ENCODE measurements around the gene SERP1. TPM values are rescaled to one million over a fixed set of nuclear protein-coding genes. Genes with fewer than 3 reads are reported as not detected.

The SERP1 gene
- polyA plus RNA-seq, 1 of the 3 experiments (the other 2 are of a cell fraction) = 77.4 TPM

DNA sequence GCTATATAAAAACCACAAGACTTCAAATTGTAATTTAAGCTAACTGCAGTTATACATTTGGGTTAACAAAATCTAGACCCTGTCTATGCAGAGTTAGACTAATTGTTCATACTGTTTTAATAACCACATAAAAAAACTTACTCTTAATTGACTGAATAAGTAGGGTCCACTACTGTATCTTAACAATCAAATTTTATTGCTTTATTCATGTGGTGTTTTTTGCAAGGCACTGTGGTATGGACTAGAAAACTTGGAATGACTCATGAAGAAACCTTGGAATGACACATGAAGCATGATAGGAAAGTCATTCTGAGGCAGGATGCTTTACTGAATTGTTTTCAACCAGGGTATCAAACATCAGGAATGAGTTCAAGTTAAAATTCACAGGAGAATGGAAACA is 2.3 kb downstream of the SERP1 start:
- ChIA-PET CTCF (interaction anchor here (1.6 kb wide), 1 partner anchor 23 kb away, joined by 4 read pairs; no protein-coding TSS in a partner anchor), POLR2A (no interaction called here)
- Histone ChIP-seq H3K4me2 (peak overlapping the region; percentile 88), H3K79me2 (ENCODE audit: insufficient read depth) (peaks cover 75% of the 10 kb centered on the region), H3K27me3 (ENCODE audit: insufficient read depth) (no peaks in the 10 kb centered on the region), H3K27ac (ENCODE audit: low read depth in 2 of 2, low read length in 1 of 2) (peak overlapping the region in 1 of 2 experiments; percentile 95; a peak in 2 of 4 replicates), H3F3A (replicated peaks; ENCODE audit: insufficient read depth) (peaks cover 18% of the 10 kb centered on the region), H2AFZ (ENCODE audit: low read depth) (no peak overlapping the region), H3K4me3 (ENCODE audit: low read depth in 2 of 2, low read length in 1 of 2) (peak overlapping the region; percentile 83 to 87; a peak in 2 of 4 replicates), H4K20me1 (ENCODE audit: insufficient read depth) (peaks cover 40% of the 10 kb centered on the region), H3K9me2 (no peaks in the 10 kb centered on the region), H3K9me3 (no peaks in the 10 kb centered on the region), H3K9ac (peak overlapping the region; percentile 96; the same call in 1 of the 2 replicates), H3K4me1 (ENCODE audit: control insufficient read depth in 1 of 2, insufficient read depth in 2 of 2, low read depth in 1 of 2, low read length in 1 of 2) (peaks cover 5 to 8% of the 10 kb centered on the region in 2 experiments; a peak in 3 of 4 replicates), H3K36me3 (replicated peaks in 1 of 2; ENCODE audit: control insufficient read depth in 1 of 2, insufficient read depth in 2 of 2, low read length in 1 of 2) (peaks cover 33 to 46% of the 10 kb centered on the region in 2 experiments)
- TF ChIP-seq, protein P1, sequence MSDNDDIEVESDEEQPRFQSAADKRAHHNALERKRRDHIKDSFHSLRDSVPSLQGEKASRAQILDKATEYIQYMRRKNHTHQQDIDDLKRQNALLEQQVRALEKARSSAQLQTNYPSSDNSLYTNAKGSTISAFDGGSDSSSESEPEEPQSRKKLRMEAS (IDR thresholded peaks at IDR 0.05; ENCODE audit: low read depth) = peak; percentile 52; the same call in 1 of the 2 replicates
- TF ChIP-seq TCF12 (IDR thresholded peaks at IDR 0.05) (no peak), NFIC (IDR thresholded peaks at IDR 0.05; ENCODE audit: borderline replicate concordance) (no peak), JUND (IDR thresholded peaks at IDR 0.05) (peak; percentile 61), FOSL2 (IDR thresholded peaks at IDR 0.05; ENCODE audit: borderline replicate concordance, low read depth) (peak; percentile 68; the same call in 1 of the 2 replicates)
- TF ChIP-seq, protein P2, sequence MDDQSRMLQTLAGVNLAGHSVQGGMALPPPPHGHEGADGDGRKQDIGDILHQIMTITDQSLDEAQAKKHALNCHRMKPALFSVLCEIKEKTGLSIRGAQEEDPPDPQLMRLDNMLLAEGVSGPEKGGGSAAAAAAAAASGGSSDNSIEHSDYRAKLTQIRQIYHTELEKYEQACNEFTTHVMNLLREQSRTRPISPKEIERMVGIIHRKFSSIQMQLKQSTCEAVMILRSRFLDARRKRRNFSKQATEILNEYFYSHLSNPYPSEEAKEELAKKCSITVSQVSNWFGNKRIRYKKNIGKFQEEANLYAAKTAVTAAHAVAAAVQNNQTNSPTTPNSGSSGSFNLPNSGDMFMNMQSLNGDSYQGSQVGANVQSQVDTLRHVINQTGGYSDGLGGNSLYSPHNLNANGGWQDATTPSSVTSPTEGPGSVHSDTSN (IDR thresholded peaks at IDR 0.05) = 0 out of 2 replicates have a peak, but pooled peaks have one; percentile 27
- no peak for DNase-seq

DNA sequence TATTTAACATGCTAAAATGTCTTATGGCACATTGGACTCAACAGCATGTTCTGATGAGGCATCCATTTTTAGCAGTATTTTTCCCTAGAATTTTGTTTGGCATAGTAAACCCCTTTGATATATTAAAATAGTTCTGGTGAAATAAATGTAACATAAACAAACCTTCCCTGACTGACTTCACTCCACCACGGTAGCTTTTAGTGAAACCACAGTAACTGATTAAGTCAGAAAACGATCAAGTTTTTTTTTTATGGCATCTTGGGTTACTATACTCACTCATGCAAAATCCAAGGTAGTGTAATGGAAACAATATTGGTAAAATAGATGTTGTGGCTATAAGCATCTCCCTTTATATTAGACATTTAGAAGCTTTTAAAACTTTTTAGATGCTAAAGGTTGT is 2.8 kb downstream of the SERP1 start:
- Histone ChIP-seq H3F3A (replicated peaks; ENCODE audit: insufficient read depth) (peaks cover 18% of the 10 kb centered on the region), H3K4me1 (ENCODE audit: control insufficient read depth in 1 of 2, insufficient read depth in 2 of 2, low read depth in 1 of 2, low read length in 1 of 2) (peaks cover 5 to 6% of the 10 kb centered on the region in 2 experiments; a peak in 3 of 4 replicates), H3K27ac (ENCODE audit: low read depth in 2 of 2, low read length in 1 of 2) (peak overlapping the region in 1 of 2 experiments; percentile 95; a peak in 1 of 4 replicates), H3K79me2 (ENCODE audit: insufficient read depth) (peaks cover 70% of the 10 kb centered on the region), H2AFZ (ENCODE audit: low read depth) (no peak overlapping the region), H3K27me3 (ENCODE audit: insufficient read depth) (no peaks in the 10 kb centered on the region), H3K9me2 (no peaks in the 10 kb centered on the region), H3K9me3 (no peaks in the 10 kb centered on the region), H3K4me3 (ENCODE audit: low read depth in 2 of 2, low read length in 1 of 2) (no peak overlapping the region), H3K4me2 (peak overlapping the region; percentile 88; the same call in 1 of the 2 replicates), H3K9ac (no peak overlapping the region), H3K36me3 (replicated peaks in 1 of 2; ENCODE audit: control insufficient read depth in 1 of 2, insufficient read depth in 2 of 2, low read length in 1 of 2) (peaks cover 33 to 43% of the 10 kb centered on the region in 2 experiments), H4K20me1 (ENCODE audit: insufficient read depth) (peaks cover 40% of the 10 kb centered on the region)
- CTCF ChIA-PET = interaction anchor here (1.6 kb wide), 1 partner anchor 23 kb away, joined by 4 read pairs; no protein-coding TSS in a partner anchor
- POLR2A ChIA-PET = no interaction called here
- no peak for DNase-seq
- no peak for TF ChIP-seq RAD21 (IDR thresholded peaks at IDR 0.05; ENCODE audit: low read length)
- 87% methylated on average over 2 of the region's 2 CpGs for whole genome bisulfite sequencing (ENCODE audit: low lambda C conversion rate)

DNA sequence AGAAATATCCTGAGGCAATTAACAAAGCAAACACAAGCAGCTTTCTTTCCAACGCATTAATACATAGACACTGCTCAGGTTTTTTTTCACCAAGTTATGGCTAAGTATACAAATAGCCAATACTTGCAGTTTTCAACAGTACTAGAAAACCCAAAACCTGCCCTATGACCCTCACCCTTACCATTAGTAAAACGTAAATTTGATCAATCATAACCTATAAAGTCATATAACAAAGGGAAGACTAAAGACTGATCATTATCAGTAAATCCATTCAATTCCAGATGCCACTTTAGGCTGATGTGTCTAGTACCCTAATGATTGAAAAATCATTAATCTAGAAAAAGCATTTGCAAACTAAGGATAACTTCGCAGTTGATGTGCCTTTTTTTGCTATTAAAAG is 3.2 kb downstream of the SERP1 start:
- no peak for DNase-seq
- H4K20me1 ChIP-seq (ENCODE audit: insufficient read depth) = peaks cover 40% of the 10 kb centered on the region
- no peaks in the 10 kb centered on the region for H3K9me3 ChIP-seq
- H3K4me3 ChIP-seq (ENCODE audit: low read depth in 2 of 2, low read length in 1 of 2) = no peak overlapping the region
- H3K4me2 ChIP-seq = no peak overlapping the region
- H3K27ac ChIP-seq (ENCODE audit: low read depth in 2 of 2, low read length in 1 of 2) = no peak overlapping the region; a peak in 1 of 4 replicates
- H3K9me2 ChIP-seq = no peaks in the 10 kb centered on the region
- H3K79me2 ChIP-seq (ENCODE audit: insufficient read depth) = peaks cover 66% of the 10 kb centered on the region
- no peaks in the 10 kb centered on the region for H3K27me3 ChIP-seq (ENCODE audit: insufficient read depth)
- H2AFZ ChIP-seq (ENCODE audit: low read depth) = no peak overlapping the region
- CTCF ChIA-PET = no interaction called here
- peaks cover 18% of the 10 kb centered on the region for H3F3A ChIP-seq (replicated peaks; ENCODE audit: insufficient read depth)
- peaks cover 33 to 41% of the 10 kb centered on the region in 2 experiments for H3K36me3 ChIP-seq (replicated peaks in 1 of 2; ENCODE audit: control insufficient read depth in 1 of 2, insufficient read depth in 2 of 2, low read length in 1 of 2)
- WGBS (ENCODE audit: low lambda C conversion rate) = 92% methylated on average over 3 of the region's 3 CpGs
- H3K9ac ChIP-seq = no peak overlapping the region
- H3K4me1 ChIP-seq (ENCODE audit: control insufficient read depth in 1 of 2, insufficient read depth in 2 of 2, low read depth in 1 of 2, low read length in 1 of 2) = peaks cover 2 to 5% of the 10 kb centered on the region in 2 experiments; a peak in 2 of 4 replicates
- POLR2A ChIA-PET = interaction anchor here (0.6 kb wide), 1 partner anchor 219 kb away, joined by 3 read pairs; no protein-coding TSS in a partner anchor
- TF ChIP-seq MEF2A (IDR thresholded peaks at IDR 0.05; ENCODE audit: borderline replicate concordance, low read depth) = no peak
- TF ChIP-seq TCF12 (IDR thresholded peaks at IDR 0.05) = no peak
- TF ChIP-seq YY1 (IDR thresholded peaks at IDR 0.05; ENCODE audit: low read depth) = no peak
- TF ChIP-seq NRF1 (IDR thresholded peaks at IDR 0.05; ENCODE audit: low read depth, low read length) = no peak
- no peak for TF ChIP-seq MXI1 (IDR thresholded peaks at IDR 0.05; ENCODE audit: low read depth, low read length)
- TF ChIP-seq, protein P3, sequence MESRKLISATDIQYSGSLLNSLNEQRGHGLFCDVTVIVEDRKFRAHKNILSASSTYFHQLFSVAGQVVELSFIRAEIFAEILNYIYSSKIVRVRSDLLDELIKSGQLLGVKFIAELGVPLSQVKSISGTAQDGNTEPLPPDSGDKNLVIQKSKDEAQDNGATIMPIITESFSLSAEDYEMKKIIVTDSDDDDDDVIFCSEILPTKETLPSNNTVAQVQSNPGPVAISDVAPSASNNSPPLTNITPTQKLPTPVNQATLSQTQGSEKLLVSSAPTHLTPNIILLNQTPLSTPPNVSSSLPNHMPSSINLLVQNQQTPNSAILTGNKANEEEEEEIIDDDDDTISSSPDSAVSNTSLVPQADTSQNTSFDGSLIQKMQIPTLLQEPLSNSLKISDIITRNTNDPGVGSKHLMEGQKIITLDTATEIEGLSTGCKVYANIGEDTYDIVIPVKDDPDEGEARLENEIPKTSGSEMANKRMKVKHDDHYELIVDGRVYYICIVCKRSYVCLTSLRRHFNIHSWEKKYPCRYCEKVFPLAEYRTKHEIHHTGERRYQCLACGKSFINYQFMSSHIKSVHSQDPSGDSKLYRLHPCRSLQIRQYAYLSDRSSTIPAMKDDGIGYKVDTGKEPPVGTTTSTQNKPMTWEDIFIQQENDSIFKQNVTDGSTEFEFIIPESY (IDR thresholded peaks at IDR 0.05; ENCODE audit: borderline replicate concordance, low read depth) = no peak
- no peak for TF ChIP-seq ELF1 (IDR thresholded peaks at IDR 0.05)
- TF ChIP-seq, protein P4, sequence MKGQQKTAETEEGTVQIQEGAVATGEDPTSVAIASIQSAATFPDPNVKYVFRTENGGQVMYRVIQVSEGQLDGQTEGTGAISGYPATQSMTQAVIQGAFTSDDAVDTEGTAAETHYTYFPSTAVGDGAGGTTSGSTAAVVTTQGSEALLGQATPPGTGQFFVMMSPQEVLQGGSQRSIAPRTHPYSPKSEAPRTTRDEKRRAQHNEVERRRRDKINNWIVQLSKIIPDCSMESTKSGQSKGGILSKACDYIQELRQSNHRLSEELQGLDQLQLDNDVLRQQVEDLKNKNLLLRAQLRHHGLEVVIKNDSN (IDR thresholded peaks at IDR 0.05; ENCODE audit: borderline replicate concordance, low read depth) = no peak
- no peak for TF ChIP-seq EP300 (IDR thresholded peaks at IDR 0.05; ENCODE audit: borderline replicate concordance in 1 of 2, low read depth in 1 of 2, low read length in 1 of 2)
- no peak for TF ChIP-seq FOXJ3 (CRISPR knock-in tag; IDR thresholded peaks at IDR 0.05)
- TF ChIP-seq, protein P5, sequence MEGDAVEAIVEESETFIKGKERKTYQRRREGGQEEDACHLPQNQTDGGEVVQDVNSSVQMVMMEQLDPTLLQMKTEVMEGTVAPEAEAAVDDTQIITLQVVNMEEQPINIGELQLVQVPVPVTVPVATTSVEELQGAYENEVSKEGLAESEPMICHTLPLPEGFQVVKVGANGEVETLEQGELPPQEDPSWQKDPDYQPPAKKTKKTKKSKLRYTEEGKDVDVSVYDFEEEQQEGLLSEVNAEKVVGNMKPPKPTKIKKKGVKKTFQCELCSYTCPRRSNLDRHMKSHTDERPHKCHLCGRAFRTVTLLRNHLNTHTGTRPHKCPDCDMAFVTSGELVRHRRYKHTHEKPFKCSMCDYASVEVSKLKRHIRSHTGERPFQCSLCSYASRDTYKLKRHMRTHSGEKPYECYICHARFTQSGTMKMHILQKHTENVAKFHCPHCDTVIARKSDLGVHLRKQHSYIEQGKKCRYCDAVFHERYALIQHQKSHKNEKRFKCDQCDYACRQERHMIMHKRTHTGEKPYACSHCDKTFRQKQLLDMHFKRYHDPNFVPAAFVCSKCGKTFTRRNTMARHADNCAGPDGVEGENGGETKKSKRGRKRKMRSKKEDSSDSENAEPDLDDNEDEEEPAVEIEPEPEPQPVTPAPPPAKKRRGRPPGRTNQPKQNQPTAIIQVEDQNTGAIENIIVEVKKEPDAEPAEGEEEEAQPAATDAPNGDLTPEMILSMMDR (IDR thresholded peaks at IDR 0.05) = no peak
